Measurements from ENCODE around the gene ZXDC.

The ZXDC gene

GRCh38 chr3:126434264-126434590, 41.5 kb downstream of the ZXDC start:
- Histone ChIP-seq H3K9ac (ENCODE audit: low read depth, low read length, poor library complexity, severe bottlenecking) (no peak overlapping the region), H3K4me2 (ENCODE audit: low read depth, low read length, poor library complexity, severe bottlenecking) (no peak overlapping the region), H3K36me3 (ENCODE audit: insufficient read depth, low read length) (peaks cover 27% of the 10 kb centered on the region; the same call in 1 of the 2 replicates), H3F3A (ENCODE audit: low read depth) (no peaks in the 10 kb centered on the region), H2AFZ (ENCODE audit: low read length) (no peak overlapping the region), H3K4me1 (ENCODE audit: insufficient read depth, low read length, poor library complexity, severe bottlenecking) (no peaks in the 10 kb centered on the region), H3K79me2 (ENCODE audit: insufficient read depth, low read length) (no peaks in the 10 kb centered on the region), H3K9me3 (ENCODE audit: insufficient read depth, low read depth, low read length) (no peaks in the 10 kb centered on the region), H3K4me3 (ENCODE audit: low read length, poor library complexity, severe bottlenecking) (no peak overlapping the region), H4K20me1 (ENCODE audit: insufficient read depth, low read length, poor library complexity, severe bottlenecking) (no peaks in the 10 kb centered on the region), H3K27me3 (ENCODE audit: insufficient read depth, low read length, poor library complexity, severe bottlenecking) (no peaks in the 10 kb centered on the region), H3K9me2 (replicated peaks; ENCODE audit: low read depth, low read length) (no peaks in the 10 kb centered on the region)
- TF ChIP-seq CTCF (conservative IDR thresholded peaks at IDR 0.05; ENCODE audit: low read length) (no peak), EZH2phosphoT487 (IDR thresholded peaks at IDR 0.05; ENCODE audit: borderline replicate concordance) (no peak)

GRCh38 chr3:126433496-126434263, 42.0 kb downstream of the ZXDC start:
- Histone ChIP-seq H3K9ac (ENCODE audit: low read depth, low read length, poor library complexity, severe bottlenecking) (no peak overlapping the region), H3K27me3 (ENCODE audit: insufficient read depth, low read length, poor library complexity, severe bottlenecking) (no peaks in the 10 kb centered on the region), H3K4me3 (ENCODE audit: low read length, poor library complexity, severe bottlenecking) (no peak overlapping the region), H3K36me3 (ENCODE audit: insufficient read depth, low read length) (peaks cover 22% of the 10 kb centered on the region; the same call in 1 of the 2 replicates), H4K20me1 (ENCODE audit: insufficient read depth, low read length, poor library complexity, severe bottlenecking) (no peaks in the 10 kb centered on the region), H2AFZ (ENCODE audit: low read length) (no peak overlapping the region), H3K4me1 (ENCODE audit: insufficient read depth, low read length, poor library complexity, severe bottlenecking) (no peaks in the 10 kb centered on the region), H3K9me2 (replicated peaks; ENCODE audit: low read depth, low read length) (no peaks in the 10 kb centered on the region), H3F3A (ENCODE audit: low read depth) (no peaks in the 10 kb centered on the region), H3K79me2 (ENCODE audit: insufficient read depth, low read length) (no peaks in the 10 kb centered on the region), H3K4me2 (ENCODE audit: low read depth, low read length, poor library complexity, severe bottlenecking) (no peak overlapping the region), H3K9me3 (ENCODE audit: insufficient read depth, low read depth, low read length) (no peaks in the 10 kb centered on the region)
- TF ChIP-seq CTCF (conservative IDR thresholded peaks at IDR 0.05; ENCODE audit: low read length) = no peak
- TF ChIP-seq EZH2phosphoT487 (IDR thresholded peaks at IDR 0.05; ENCODE audit: borderline replicate concordance) = no peak

GRCh38 chr3:126433105-126433430, 42.6 kb downstream of the ZXDC start:
- Histone ChIP-seq H3K79me2 (ENCODE audit: insufficient read depth, low read length) (no peaks in the 10 kb centered on the region), H3K9me3 (ENCODE audit: insufficient read depth, low read depth, low read length) (no peaks in the 10 kb centered on the region), H3F3A (ENCODE audit: low read depth) (no peaks in the 10 kb centered on the region), H3K36me3 (ENCODE audit: insufficient read depth, low read length) (peaks cover 16% of the 10 kb centered on the region; the same call in 1 of the 2 replicates), H3K9ac (ENCODE audit: low read depth, low read length, poor library complexity, severe bottlenecking) (no peak overlapping the region), H3K27me3 (ENCODE audit: insufficient read depth, low read length, poor library complexity, severe bottlenecking) (no peaks in the 10 kb centered on the region), H4K20me1 (ENCODE audit: insufficient read depth, low read length, poor library complexity, severe bottlenecking) (no peaks in the 10 kb centered on the region), H2AFZ (ENCODE audit: low read length) (no peak overlapping the region), H3K9me2 (replicated peaks; ENCODE audit: low read depth, low read length) (no peaks in the 10 kb centered on the region), H3K4me3 (ENCODE audit: low read length, poor library complexity, severe bottlenecking) (no peak overlapping the region), H3K4me2 (ENCODE audit: low read depth, low read length, poor library complexity, severe bottlenecking) (no peak overlapping the region), H3K4me1 (ENCODE audit: insufficient read depth, low read length, poor library complexity, severe bottlenecking) (no peaks in the 10 kb centered on the region)
- TF ChIP-seq EZH2phosphoT487 (IDR thresholded peaks at IDR 0.05; ENCODE audit: borderline replicate concordance) (no peak), CTCF (conservative IDR thresholded peaks at IDR 0.05; ENCODE audit: low read length) (no peak)

All from Loucy (cell line).